Thoracic aorta (tissue), 2 donors: Measurements from ENCODE around the gene BICC1. TPM values are rescaled to one million over a fixed set of nuclear protein-coding genes. Genes with fewer than 3 reads are reported as not detected.

Experiments used
- ATAC-seq: fragments of 150-250 bp; one replicate; pipeline ENCODE4 v1.8.0; 2017; ENCODE audit warnings: low read depth; ENCODE audit not compliant: insufficient number of reproducible peaks, low FRiP score
- DNase-seq: peaks from one replicate; pipeline ENCODE4 v3.0.0-alpha.2; 2020; ENCODE audit warnings: low spot score
- H3K27ac ChIP-seq, 2 donors: fragments of 200-600 bp; sonication (generic); 1 replicate in 1 of 2; 2 replicates in 1 of 2; pipeline ENCODE4 v1.5.1; 2016; ENCODE audit warnings: mild to moderate bottlenecking in 2 of 2, moderate library complexity in 2 of 2
- H3K27me3 ChIP-seq: fragments of 200-600 bp; sonication (generic); replicated peaks from 2 replicates; pipeline ENCODE4 v1.6.0; 2016; ENCODE audit warnings: mild to moderate bottlenecking; ENCODE audit not compliant: insufficient read depth
- H3K36me3 ChIP-seq: fragments of 200-600 bp; sonication (generic); one replicate; pipeline ENCODE4 v1.5.1; 2016
- H3K4me1 ChIP-seq, 2 donors: fragments of 200-600 bp; sonication (generic); 1 replicate in 1 of 2; 2 replicates in 1 of 2; pipeline versions ENCODE4 v1.5.1 to v1.6.0; 2016; ENCODE audit warnings: low read depth in 2 of 2, mild to moderate bottlenecking in 1 of 2; ENCODE audit not compliant: control insufficient read depth in 1 of 2
- H3K4me3 ChIP-seq: fragments of 200-600 bp; sonication (generic); 2 replicates; pipeline ENCODE4 v1.5.1; 2016; ENCODE audit warnings: mild to moderate bottlenecking
- H3K9me3 ChIP-seq: fragments of 200-600 bp; sonication (generic); 2 replicates; pipeline ENCODE4 v1.5.1; 2016
- total RNA-seq, 2 donors: library from RNA; depleted of rRNA; stranded (reverse); fragments of >200 nt; gene quantifications; one replicate each; pipeline versions ENCODE4 v1.1.0 to v1.2.3, GENCODE V29; 2016
- TF ChIP-seq, protein P1 (sequence below): fragments of 200-600 bp; sonication (generic); IDR thresholded peaks from one replicate; pipeline ENCODE4 v1.5.1; 2019; ENCODE audit warnings: antibody characterized with exemption

Gene BICC1
- total RNA-seq, 2 donors from 2014 or later = 20.4 to 28.1 TPM

DNA sequence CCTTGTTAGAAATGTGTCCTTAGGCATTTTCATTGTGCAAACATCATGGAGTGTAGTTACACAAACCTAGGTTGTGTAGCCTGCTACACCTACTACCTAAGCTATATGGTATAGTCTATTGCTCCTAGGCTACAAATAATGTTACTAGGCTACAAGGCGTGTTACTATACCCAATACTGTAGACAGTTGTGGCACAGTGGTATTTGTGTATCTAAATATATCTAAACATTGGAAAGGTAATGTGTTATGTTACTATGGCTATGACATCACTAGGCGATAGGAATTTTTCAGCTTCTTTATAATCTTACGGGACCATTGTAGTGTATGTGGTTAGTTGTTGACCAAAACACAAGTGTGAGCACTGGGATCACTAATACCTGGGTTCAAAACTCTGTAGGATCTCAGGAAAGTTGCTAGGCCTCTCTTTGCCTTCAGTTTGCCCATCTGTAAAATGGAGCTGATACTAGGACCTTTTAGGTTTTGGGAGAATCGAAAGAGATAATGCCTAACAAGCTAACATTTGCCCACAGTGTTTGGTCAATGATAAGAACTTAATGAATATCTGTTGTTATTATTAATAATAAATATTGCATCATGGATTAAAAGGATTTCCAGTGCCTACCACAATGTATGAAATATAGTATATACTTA is 2.7 kb downstream of the BICC1 start:
- H3K4me3 ChIP-seq = peak overlapping the region; percentile 86
- ATAC-seq (no peak), DNase-seq (no peak)
- TF ChIP-seq, protein P1, sequence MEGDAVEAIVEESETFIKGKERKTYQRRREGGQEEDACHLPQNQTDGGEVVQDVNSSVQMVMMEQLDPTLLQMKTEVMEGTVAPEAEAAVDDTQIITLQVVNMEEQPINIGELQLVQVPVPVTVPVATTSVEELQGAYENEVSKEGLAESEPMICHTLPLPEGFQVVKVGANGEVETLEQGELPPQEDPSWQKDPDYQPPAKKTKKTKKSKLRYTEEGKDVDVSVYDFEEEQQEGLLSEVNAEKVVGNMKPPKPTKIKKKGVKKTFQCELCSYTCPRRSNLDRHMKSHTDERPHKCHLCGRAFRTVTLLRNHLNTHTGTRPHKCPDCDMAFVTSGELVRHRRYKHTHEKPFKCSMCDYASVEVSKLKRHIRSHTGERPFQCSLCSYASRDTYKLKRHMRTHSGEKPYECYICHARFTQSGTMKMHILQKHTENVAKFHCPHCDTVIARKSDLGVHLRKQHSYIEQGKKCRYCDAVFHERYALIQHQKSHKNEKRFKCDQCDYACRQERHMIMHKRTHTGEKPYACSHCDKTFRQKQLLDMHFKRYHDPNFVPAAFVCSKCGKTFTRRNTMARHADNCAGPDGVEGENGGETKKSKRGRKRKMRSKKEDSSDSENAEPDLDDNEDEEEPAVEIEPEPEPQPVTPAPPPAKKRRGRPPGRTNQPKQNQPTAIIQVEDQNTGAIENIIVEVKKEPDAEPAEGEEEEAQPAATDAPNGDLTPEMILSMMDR = no peak
- peaks cover 2 to 13% of the 10 kb centered on the region in 2 donors for H3K4me1 ChIP-seq
- H3K27ac ChIP-seq = no peak overlapping the region
- no peaks in the 10 kb centered on the region for H3K27me3 ChIP-seq
- H3K36me3 ChIP-seq = no peaks in the 10 kb centered on the region
- no peaks in the 10 kb centered on the region for H3K9me3 ChIP-seq

GRCh38 chr10:58516119-58516518 is 3.4 kb downstream of the BICC1 start:
- H3K9me3 ChIP-seq = no peaks in the 10 kb centered on the region
- no peaks in the 10 kb centered on the region for H3K36me3 ChIP-seq
- TF ChIP-seq, protein P1 = no peak
- H3K27me3 ChIP-seq = no peaks in the 10 kb centered on the region
- H3K27ac ChIP-seq = no peak overlapping the region
- DNase-seq (no peak), ATAC-seq (no peak)
- H3K4me3 ChIP-seq = no peak overlapping the region
- H3K4me1 ChIP-seq = peaks cover 2 to 13% of the 10 kb centered on the region in 2 donors

- Histone ChIP-seq H3K27me3 (no peaks in the 10 kb centered on the region), H3K4me3 (no peak overlapping the region), H3K27ac (no peak overlapping the region), H3K9me3 (no peaks in the 10 kb centered on the region), H3K4me1 (peaks cover 2 to 10% of the 10 kb centered on the region in 2 donors), H3K36me3 (no peaks in the 10 kb centered on the region)
- ATAC-seq (no peak), DNase-seq (no peak)
- TF ChIP-seq, protein P1 = no peak
Measured at GRCh38 chr10:58516671-58517070, 4.0 kb downstream of the BICC1 start.

DNA sequence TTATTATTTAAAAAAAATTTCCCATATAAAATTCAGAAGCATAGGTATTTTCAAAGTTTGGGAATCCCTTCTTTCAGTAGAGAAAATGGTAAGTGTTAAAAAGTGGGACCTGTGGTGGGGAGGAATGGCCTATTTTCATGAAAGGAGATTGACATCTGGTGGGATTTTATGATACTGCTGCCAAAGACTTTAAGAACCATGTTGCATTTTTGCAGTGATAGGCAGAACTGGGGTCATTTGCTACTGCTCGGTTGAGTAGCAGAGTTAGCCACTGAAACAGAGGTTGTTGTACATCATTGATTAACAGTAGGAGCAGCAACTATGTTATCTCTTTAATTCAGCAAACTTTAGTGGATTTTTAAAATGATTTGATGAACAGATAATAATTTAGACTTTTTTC is 4.4 kb downstream of the BICC1 start:
- no peaks in the 10 kb centered on the region for H3K27me3 ChIP-seq
- no peaks in the 10 kb centered on the region for H3K9me3 ChIP-seq
- ATAC-seq (no peak), DNase-seq (no peak)
- no peak overlapping the region for H3K4me3 ChIP-seq
- peaks cover 2 to 6% of the 10 kb centered on the region in 2 donors for H3K4me1 ChIP-seq
- H3K36me3 ChIP-seq = no peaks in the 10 kb centered on the region
- TF ChIP-seq, protein P1 = no peak
- no peak overlapping the region for H3K27ac ChIP-seq

DNA sequence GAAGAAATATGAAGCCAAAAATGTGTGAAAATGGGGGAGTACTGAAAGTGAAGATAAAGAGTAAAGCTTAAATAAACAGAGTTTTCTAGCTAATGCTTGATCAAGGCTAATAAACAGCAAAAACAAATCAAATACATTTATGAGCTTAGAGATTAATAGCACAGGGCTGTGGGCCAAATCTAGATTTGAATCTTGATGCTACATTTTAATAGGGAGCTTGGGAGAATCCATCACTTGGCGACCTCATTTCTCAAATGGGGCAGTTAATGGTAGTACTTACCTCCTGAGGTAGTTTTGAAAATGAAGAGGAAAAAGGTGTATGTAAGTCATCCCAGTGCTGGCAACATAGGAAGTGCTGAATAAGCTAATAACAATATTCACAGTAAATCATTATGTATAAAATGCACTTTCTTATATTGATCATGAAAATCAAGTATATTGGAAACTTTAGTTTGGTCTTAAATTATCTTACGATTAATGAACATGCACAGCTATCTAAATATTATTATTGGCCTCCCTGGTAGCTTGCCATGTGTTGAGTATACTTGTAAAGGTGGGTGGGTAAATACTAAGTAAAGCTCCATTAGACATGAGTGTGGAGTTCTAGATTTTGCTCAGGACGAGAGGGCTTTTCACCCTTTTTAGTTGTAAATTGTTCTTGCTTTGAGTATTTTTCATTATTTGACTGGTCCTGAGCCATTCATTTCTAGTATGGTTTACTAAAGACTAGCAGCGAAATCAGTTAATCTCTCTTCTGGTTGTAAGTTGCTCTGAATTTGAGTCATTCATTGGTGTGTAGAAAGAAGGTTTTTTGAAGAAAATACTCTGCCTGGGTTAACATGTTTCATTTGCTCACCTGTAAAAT is 5.1 kb downstream of the BICC1 start:
- Histone ChIP-seq H3K36me3 (no peaks in the 10 kb centered on the region), H3K27ac (no peak overlapping the region), H3K9me3 (no peaks in the 10 kb centered on the region), H3K4me3 (no peak overlapping the region), H3K27me3 (no peaks in the 10 kb centered on the region), H3K4me1 (peaks cover 2 to 4% of the 10 kb centered on the region in 2 donors)
- DNase-seq (no peak), ATAC-seq (no peak)
- TF ChIP-seq, protein P1 = no peak
